Measurements from ENCODE around the gene OR1G1.

GRCh38 chr17:3127451-3127850 lies at the start of gene OR1G1:
- TF ChIP-seq CTCF (IDR thresholded peaks at IDR 0.05) = no peak
- TF ChIP-seq POLR2A (IDR thresholded peaks at IDR 0.05) = no peak
- no peak for TF ChIP-seq EP300 (IDR thresholded peaks at IDR 0.05)

Measured in ovary (tissue), 3 donors.